WI38 (cell line): ENCODE data around the gene CBX1.

Source experiments
- H3K4me3 ChIP-seq: 2 replicates; pipeline ENCODE4 v1.5.1; 2011; ENCODE audit warnings: low read depth, mild to moderate bottlenecking, control low read depth, low read length
- TF ChIP-seq, protein P1 (sequence below): IDR thresholded peaks from 2 replicates; pipeline ENCODE4 v1.5.1; 2012; ENCODE audit warnings: low read depth, mild to moderate bottlenecking, control low read depth, low read length

The CBX1 gene

DNA sequence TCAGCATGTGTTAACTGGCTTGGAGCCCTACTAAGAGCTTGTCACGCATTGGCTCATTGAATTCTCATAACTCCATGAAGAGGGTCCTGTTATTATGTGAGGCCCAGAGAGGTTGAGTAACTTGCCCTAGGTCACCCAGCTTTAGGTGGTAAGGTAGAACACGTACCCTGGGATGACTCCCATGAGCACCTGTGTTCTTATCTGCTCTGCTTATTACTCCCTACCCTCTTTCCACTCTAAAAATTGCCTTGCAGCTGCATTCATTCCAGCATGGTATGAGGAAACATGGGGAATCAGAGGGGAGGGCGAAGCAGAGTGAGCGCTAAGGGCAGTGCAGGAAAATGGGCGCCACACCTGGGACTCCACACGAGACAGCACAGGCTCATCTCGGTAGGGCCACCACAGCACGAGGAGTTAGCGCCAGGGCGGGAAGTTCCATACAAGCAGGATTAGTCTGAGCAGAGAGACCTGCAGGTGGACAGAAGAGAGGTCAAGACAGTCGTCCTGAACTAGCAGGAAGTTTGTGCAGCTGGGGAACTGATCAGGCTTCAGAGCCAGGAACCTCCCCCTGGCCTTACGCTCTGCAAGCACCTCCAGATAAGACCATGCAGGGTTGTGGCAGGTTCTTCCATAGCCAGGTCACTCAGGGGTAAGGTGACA, 73.8 kb downstream of the CBX1 start:
- TF ChIP-seq, protein P1, sequence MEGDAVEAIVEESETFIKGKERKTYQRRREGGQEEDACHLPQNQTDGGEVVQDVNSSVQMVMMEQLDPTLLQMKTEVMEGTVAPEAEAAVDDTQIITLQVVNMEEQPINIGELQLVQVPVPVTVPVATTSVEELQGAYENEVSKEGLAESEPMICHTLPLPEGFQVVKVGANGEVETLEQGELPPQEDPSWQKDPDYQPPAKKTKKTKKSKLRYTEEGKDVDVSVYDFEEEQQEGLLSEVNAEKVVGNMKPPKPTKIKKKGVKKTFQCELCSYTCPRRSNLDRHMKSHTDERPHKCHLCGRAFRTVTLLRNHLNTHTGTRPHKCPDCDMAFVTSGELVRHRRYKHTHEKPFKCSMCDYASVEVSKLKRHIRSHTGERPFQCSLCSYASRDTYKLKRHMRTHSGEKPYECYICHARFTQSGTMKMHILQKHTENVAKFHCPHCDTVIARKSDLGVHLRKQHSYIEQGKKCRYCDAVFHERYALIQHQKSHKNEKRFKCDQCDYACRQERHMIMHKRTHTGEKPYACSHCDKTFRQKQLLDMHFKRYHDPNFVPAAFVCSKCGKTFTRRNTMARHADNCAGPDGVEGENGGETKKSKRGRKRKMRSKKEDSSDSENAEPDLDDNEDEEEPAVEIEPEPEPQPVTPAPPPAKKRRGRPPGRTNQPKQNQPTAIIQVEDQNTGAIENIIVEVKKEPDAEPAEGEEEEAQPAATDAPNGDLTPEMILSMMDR, result no peak
- no peak overlapping the region for H3K4me3 ChIP-seq

DNA sequence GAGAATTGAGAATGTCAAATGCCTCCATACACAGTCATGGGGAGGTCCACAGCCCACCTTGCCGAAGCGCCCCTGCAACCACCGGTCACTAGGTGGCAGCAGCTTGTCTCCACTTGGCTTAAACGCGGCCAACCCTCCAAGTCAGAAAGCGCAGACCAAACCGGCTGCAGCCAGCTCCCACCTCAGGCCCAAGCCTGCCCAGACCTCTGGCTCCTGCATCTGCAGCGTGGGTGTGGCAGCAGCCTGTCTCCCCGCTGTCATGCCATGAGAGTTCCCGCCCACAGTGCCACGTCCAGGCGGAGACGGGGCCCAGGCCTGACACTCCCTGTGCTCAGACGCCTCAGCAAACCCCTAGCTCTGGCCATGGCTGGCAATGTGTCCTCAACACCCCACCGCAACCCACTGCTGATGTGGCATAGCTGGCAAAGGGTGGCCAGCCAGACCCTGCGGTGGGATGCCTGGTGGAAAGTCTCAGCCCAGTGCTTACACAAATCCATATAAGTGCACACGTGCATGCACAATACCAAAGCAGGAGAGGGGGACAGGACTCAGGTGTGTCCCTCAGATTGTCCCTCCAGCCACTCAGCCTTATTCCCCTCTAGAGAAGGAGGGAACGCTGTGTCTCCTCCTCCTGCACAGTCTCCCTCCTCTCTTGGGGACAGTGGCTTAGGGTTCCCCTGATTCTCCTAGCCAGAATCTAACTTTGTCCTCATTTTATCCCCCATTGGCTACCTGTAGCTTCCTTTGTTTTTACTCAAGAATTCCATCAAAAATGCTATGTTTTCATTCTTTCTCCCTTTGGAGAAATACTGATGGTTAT, 74.6 kb downstream of the CBX1 start:
- TF ChIP-seq, protein P1, result peak; percentile 85

DNA sequence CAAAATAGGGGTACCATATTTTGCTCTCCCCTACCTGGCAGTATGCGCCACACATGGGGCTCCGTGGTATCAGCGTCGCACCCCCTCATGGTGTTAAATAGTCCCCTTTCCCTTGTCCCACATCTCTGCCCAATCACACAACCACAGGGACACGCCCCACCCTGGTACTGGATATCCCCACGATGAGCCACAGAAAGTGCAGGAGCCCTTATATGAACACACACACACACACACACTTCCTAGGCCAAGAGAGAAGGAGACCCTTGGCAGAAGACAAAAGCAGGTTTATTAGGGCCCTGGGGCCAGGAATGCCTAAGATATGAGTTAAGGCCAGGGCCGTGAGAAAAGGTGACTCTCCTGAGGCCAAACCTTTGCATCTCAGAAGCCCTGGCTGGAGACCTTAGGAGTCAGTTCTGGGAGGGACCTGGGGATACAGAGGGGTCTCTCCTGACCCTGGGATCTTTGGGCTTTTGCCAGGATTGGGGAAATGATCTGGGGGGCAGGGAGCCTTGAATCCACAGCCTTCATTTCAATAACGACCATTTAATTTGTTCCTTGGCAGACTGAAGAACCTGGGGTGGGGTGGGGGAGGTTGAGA, 75.3 kb downstream of the CBX1 start:
- TF ChIP-seq, protein P1, result no peak
- peak overlapping the region; percentile 60 for H3K4me3 ChIP-seq

More for the DNA sequence above, 74.6 kb downstream of the CBX1 start:
- H3K4me3 ChIP-seq, result no peak overlapping the region

DNA sequence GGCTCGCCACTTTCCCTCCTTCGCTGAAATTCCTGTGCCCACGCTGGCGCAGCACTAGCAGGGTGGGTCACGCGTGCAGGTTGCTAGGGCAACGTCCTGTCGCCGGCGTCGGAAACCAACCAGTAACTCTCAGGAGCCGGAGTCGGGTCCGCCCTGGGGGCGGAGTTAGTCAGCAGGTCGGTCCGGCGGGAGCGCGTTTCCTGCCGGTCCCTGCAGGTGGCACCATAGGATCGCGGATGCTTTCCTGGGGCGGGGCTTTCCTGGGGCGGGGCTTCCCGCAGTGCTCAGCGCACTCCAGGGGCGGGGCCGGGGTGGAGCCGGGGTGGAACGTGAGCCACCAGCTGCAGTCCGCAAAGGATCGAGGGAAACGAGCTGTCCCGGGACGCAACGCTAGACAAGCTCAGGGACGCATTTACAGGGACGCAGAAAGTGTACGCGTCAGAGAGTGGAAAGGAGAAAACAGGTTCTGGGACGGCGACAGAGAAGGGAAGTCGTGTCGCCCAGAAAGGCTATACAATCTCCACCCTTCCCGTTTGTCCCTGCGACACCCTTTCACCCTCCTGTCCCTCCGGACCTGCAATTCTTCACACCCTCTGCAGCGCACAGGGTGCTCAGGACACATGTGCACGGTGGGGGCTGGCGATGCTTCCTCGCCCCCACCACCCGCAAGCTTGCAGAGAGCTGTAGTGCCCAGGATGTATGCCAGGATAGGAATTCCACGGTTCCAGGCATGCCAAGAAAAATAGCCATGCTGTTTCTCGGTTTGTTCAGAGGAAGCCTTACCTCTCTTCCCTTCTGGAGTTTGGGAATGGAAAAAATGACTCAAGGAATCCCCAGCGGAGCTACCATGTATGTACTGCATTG, 76.0 kb downstream of the CBX1 start:
- peak overlapping the region; percentile 60 for H3K4me3 ChIP-seq
- TF ChIP-seq, protein P1, result peak; percentile 47

DNA sequence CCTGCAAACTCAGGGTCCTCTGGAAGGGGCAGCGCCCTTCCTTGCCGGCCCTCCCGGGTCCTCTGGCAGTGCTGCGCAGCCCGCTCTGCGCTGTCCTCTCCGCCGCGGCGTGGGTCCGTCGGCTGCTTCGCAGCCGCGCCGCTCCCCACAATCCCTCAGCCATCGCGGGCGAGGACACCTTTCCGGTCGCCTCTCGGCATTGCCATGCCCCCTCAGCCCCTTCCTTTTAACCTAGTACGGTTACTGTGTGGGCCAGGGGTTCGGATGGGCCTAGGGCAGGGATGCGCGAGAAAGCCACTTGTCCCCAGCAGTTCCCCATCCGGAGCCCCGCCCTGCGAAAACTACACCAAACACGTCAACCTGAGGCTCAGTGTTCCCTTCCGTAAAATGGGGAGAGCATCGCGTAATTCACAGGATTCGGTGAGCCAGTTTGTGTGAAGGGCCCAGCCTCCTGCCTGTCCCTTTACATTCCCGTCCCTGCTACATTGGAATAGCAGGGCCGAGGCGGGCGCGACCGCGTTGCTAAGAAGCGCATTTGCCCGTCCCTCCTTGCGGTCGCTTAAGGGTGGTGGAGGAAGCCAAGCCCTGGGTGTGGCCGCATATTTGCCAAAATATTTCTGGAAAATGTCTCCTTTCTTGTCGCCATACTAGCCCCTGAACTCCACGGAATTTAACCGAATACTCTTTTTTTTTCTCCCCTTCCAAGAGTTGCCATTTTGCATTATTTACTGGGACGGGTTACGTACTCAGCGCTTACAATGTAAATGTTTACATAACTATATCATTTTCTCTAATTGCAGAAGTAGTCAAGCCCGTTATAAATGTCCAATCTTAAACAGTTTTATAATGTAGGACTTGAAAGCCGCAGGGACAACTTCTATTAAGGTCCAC, 76.9 kb downstream of the CBX1 start:
- TF ChIP-seq, protein P1, result no peak

More for the DNA sequence above, 76.9 kb downstream of the CBX1 start:
- H3K4me3 ChIP-seq, result peak overlapping the region; percentile 51
